Mammary epithelial cell (primary cell): ENCODE data around the gene SLC4A9.

ENCODE experiments used
- CTCF ChIP-seq, 2 donors: IDR thresholded peaks in 1 of 2; conservative IDR thresholded peaks in 1 of 2; 2 replicates each; pipeline ENCODE4 v1.5.1; 2011 to 2012; ENCODE audit warnings: inconsistent platforms in 2 of 2, low read length in 2 of 2, mild to moderate bottlenecking in 2 of 2, control low read depth in 1 of 2, low read depth in 1 of 2; ENCODE audit not compliant: insufficient read depth in 1 of 2; ENCODE audit errors: extremely low read depth in 1 of 2
- EZH2 ChIP-seq: IDR thresholded peaks from 2 replicates; pipeline ENCODE4 v1.6.1; 2012; ENCODE audit warnings: low read length, inconsistent platforms, borderline replicate concordance

GRCh38 chr5:140360681-140361479 is 886 bp downstream of the SLC4A9 start:
- TF ChIP-seq CTCF (conservative IDR thresholded peaks at IDR 0.05 in 1 of 2, IDR thresholded peaks at IDR 0.05 in 1 of 2; ENCODE audit: extremely low read depth in 1 of 2, insufficient read depth in 1 of 2, low read depth in 1 of 2, low read length in 2 of 2) (no peak), EZH2 (no peak)
